GM21825 (cell line): ENCODE data around the gene CD3G.
"Not testable (repeated sequence)": the region's sequence is repeated elsewhere in the genome, so short reads cannot be mapped to it uniquely, and the experiment has no call there.

Source experiments
- ATAC-seq: cut with Tn5 transposase; IDR thresholded peaks from one replicate; pipeline ENCODE4 v1.9.1; 2021; ENCODE audit warnings: mild to moderate bottlenecking, moderate library complexity; ENCODE audit not compliant: unreplicated experiment

The CD3G gene

GRCh38 chr11:118375978-118376377, 31.8 kb downstream of the CD3G start:
- ATAC-seq: no peak

GRCh38 chr11:118379497-118379896, 35.4 kb downstream of the CD3G start:
- ATAC-seq: no peak

GRCh38 chr11:118380571-118380970, 36.4 kb downstream of the CD3G start:
- ATAC-seq: no peak

GRCh38 chr11:118382954-118383353, 38.8 kb downstream of the CD3G start:
- no peak for ATAC-seq

- ATAC-seq: no peak
These were observed 39.5 kb downstream of the CD3G start for GRCh38 chr11:118383657-118384056.

- no peak for ATAC-seq
These were observed 52.0 kb downstream of the CD3G start for GRCh38 chr11:118396097-118396501.

GRCh38 chr11:118397448-118397847, 53.3 kb downstream of the CD3G start:
- no peak for ATAC-seq

- no peak for ATAC-seq
These were observed 54.8 kb downstream of the CD3G start for GRCh38 chr11:118398791-118399559.

- ATAC-seq: peak; percentile 43
These were observed 57.2 kb downstream of the CD3G start, which contains the start of gene ATP5MG for GRCh38 chr11:118401151-118401879. Gene ATP5MG (plus strand): TSS chr11:118401606. CDS start chr11:118401666, 60 bp downstream.

- peak; percentile 19 for ATAC-seq
These were observed 57.9 kb downstream of the CD3G start for GRCh38 chr11:118401880-118402590.

GRCh38 chr11:118402594-118402993, 58.5 kb downstream of the CD3G start:
- not testable (repeated sequence) for ATAC-seq
